AG04450 (cell line): ENCODE results near the gene HINT1. TPM values are rescaled to one million over a fixed set of nuclear protein-coding genes. Genes with fewer than 3 reads are reported as not detected.
A peak's percentile ranks its signal among the peaks of the same experiment; 100 is the strongest.

Experiments used
- CTCF ChIA-PET: fragments of 300-600, 350-600 bp; formaldehyde crosslinking; extraction: SDS; loops from one replicate; lab custom pipeline; 2022; ENCODE audit warnings: antibody characterized with exemption, inconsistent platforms; lab: Charles Lee
- POLR2A ChIA-PET: fragments of 350-600 bp; formaldehyde crosslinking; extraction: SDS; loops from one replicate; lab custom pipeline; 2021; ENCODE audit warnings: antibody characterized with exemption, inconsistent platforms; lab: Yijun Ruan, JAX
- DNase-seq: peaks from one replicate; pipeline ENCODE4 v3.0.0-alpha.2; 2011; ENCODE audit warnings: low read depth, low spot score
- H3K27ac ChIP-seq: one replicate; pipeline ENCODE4 v1.5.1; 2012; ENCODE audit warnings: low read depth, low read length, control low read depth
- H3K27me3 ChIP-seq: one replicate; pipeline ENCODE4 v1.6.0; 2012; ENCODE audit warnings: low read length; ENCODE audit not compliant: control insufficient read depth, insufficient read depth
- H3K4me3 ChIP-seq: 2 replicates; pipeline ENCODE4 v1.5.1; 2011; ENCODE audit warnings: mild to moderate bottlenecking, low read depth, low read length, control low read depth
- H3K9me3 ChIP-seq: 2 replicates; pipeline ENCODE4 v1.5.1; 2012; ENCODE audit warnings: low read length; ENCODE audit not compliant: control insufficient read depth, insufficient read depth
- CTCF ChIP-seq: IDR thresholded peaks from 2 replicates; pipeline ENCODE4 v1.5.1; 2011; ENCODE audit warnings: low read depth, low read length, control low read depth, inconsistent platforms
- polyA plus RNA-seq: library from polyadenylated mRNA; depleted of rRNA; stranded (reverse); fragments of >200 nt; gene quantifications from 2 replicates; pipeline ENCODE4 v1.2.3, GENCODE V29; 2011

HINT1 gene
- polyA plus RNA-seq, 1 experiment = 624 TPM

GRCh38 chr5:131164191-131165118 is 601 bp downstream of the HINT1 start:
- ChIA-PET CTCF (interaction anchor here (0.5 to 1.5 kb wide), 5 partner anchors 101 to 351 kb away, joined by 3 to 6 read pairs (median 4); no protein-coding TSS in a partner anchor), POLR2A (interaction anchor here (0.6 to 2.0 kb wide), 4 partner anchors 99 to 128 kb away, joined by 4 to 7 read pairs (median 4); partner anchors contain the start of gene CDC42SE2)
- no peaks in the 10 kb centered on the region; the same call in 1 of the 2 replicates for H3K9me3 ChIP-seq
- H3K27ac ChIP-seq = peak overlapping the region; percentile 92
- no peak for TF ChIP-seq CTCF
- H3K4me3 ChIP-seq = peak overlapping the region; percentile 91
- H3K27me3 ChIP-seq = no peaks in the 10 kb centered on the region
- peak; percentile 59 for DNase-seq

GRCh38 chr5:131163276-131164119 is 1.6 kb downstream of the HINT1 start:
- ChIA-PET CTCF (interaction anchor here (0.5 to 1.5 kb wide), 5 partner anchors 102 to 352 kb away, joined by 3 to 6 read pairs (median 4); no protein-coding TSS in a partner anchor), POLR2A (interaction anchor here (0.7 to 2.0 kb wide), 2 partner anchors 101 kb away, joined by 4 to 7 read pairs; partner anchors contain the start of gene CDC42SE2)
- no peak for DNase-seq
- H3K9me3 ChIP-seq = no peaks in the 10 kb centered on the region; the same call in 1 of the 2 replicates
- TF ChIP-seq CTCF = no peak
- peak overlapping the region; percentile 91 for H3K4me3 ChIP-seq
- H3K27me3 ChIP-seq = no peaks in the 10 kb centered on the region
- no peak overlapping the region for H3K27ac ChIP-seq

GRCh38 chr5:131160134-131160533 is 4.9 kb downstream of the HINT1 start:
- POLR2A ChIA-PET = no interaction called here
- TF ChIP-seq CTCF = no peak
- H3K9me3 ChIP-seq = no peaks in the 10 kb centered on the region; the same call in 1 of the 2 replicates
- CTCF ChIA-PET = no interaction called here
- DNase-seq = no peak
- no peaks in the 10 kb centered on the region for H3K27me3 ChIP-seq
- no peak overlapping the region for H3K4me3 ChIP-seq
- H3K27ac ChIP-seq = no peak overlapping the region

- no peak for TF ChIP-seq CTCF
- H3K27me3 ChIP-seq = no peaks in the 10 kb centered on the region
- DNase-seq = no peak
- CTCF ChIA-PET = no interaction called here
- no peaks in the 10 kb centered on the region for H3K9me3 ChIP-seq
- no peak overlapping the region for H3K27ac ChIP-seq
- H3K4me3 ChIP-seq = no peak overlapping the region
- POLR2A ChIA-PET = no interaction called here
Observed at GRCh38 chr5:131156957-131157356, 8.1 kb downstream of the HINT1 start.
